Hematopoietic multipotent progenitor cell treated with erythropoietin and hydrocortisone succinate and interleukin-3 and kit ligand, for 17 days (in vitro differentiated cells): ENCODE results near the gene NLRP9.
"Not testable (repeated sequence)": the region's sequence is repeated elsewhere in the genome, so short reads cannot be mapped to it uniquely, and the experiment has no call there.

Source experiments
- DNase-seq: peaks from one replicate; pipeline ENCODE4 v3.0.0-alpha.2; 2015; ENCODE audit warnings: low spot score

NLRP9 gene

GRCh38 chr19:55738302-55738701 lies at the start of gene NLRP9:
NLRP9 (minus strand) TSS chr19:55738402; CDS start chr19:55738374, 28 bp downstream.
- DNase-seq, result no peak

GRCh38 chr19:55781112-55781511 lies 42.9 kb upstream of the NLRP9 start:
- no peak for DNase-seq

GRCh38 chr19:55778331-55778730 lies 40.1 kb upstream of the NLRP9 start:
- DNase-seq, result no peak

- DNase-seq, result no peak
Measured at GRCh38 chr19:55777528-55777927, 39.3 kb upstream of the NLRP9 start.

GRCh38 chr19:55769632-55770031 lies 31.4 kb upstream of the NLRP9 start:
- not testable (repeated sequence) for DNase-seq

GRCh38 chr19:55768818-55769217 lies 30.6 kb upstream of the NLRP9 start, which contains the start of gene RFPL4AL1:
RFPL4AL1 (plus strand) TSS chr19:55769118; CDS start chr19:55771805, 2,687 bp downstream.
- DNase-seq, result not testable (repeated sequence)

GRCh38 chr19:55766466-55766865 lies 28.3 kb upstream of the NLRP9 start:
- DNase-seq, result no peak

- DNase-seq, result not testable (repeated sequence)
Measured at GRCh38 chr19:55758797-55759196, 20.6 kb upstream of the NLRP9 start, which contains the start of gene RFPL4A. RFPL4A (plus strand) TSS chr19:55759097; CDS start chr19:55761801, 2,704 bp downstream.

GRCh38 chr19:55756808-55757207 lies 18.6 kb upstream of the NLRP9 start:
- not testable (repeated sequence) for DNase-seq

- DNase-seq, result no peak
Measured at GRCh38 chr19:55753401-55753800, 15.2 kb upstream of the NLRP9 start.

- DNase-seq, result no peak
Measured at GRCh38 chr19:55750715-55751114, 12.5 kb upstream of the NLRP9 start.

- not testable (repeated sequence) for DNase-seq
Measured at GRCh38 chr19:55730378-55730777, 7.8 kb downstream of the NLRP9 start.

- DNase-seq, result no peak
Measured at GRCh38 chr19:55723491-55723890, 14.7 kb downstream of the NLRP9 start.

- DNase-seq, result no peak
Measured at GRCh38 chr19:55720801-55721200, 17.4 kb downstream of the NLRP9 start.

- DNase-seq, result no peak
Measured at GRCh38 chr19:55720214-55720746, 17.9 kb downstream of the NLRP9 start.

GRCh38 chr19:55717879-55718711 lies 20.1 kb downstream of the NLRP9 start:
- not testable (repeated sequence) for DNase-seq

GRCh38 chr19:55717251-55717650 lies 21.0 kb downstream of the NLRP9 start:
- DNase-seq, result no peak

- no peak for DNase-seq
Measured at GRCh38 chr19:55716531-55716930, 21.7 kb downstream of the NLRP9 start.

GRCh38 chr19:55712804-55713631 lies 25.2 kb downstream of the NLRP9 start:
- no peak for DNase-seq

GRCh38 chr19:55711719-55712118 lies 26.5 kb downstream of the NLRP9 start:
- no peak for DNase-seq

- no peak for DNase-seq
Measured at GRCh38 chr19:55705972-55706371, 32.2 kb downstream of the NLRP9 start.

- DNase-seq, result no peak
Measured at GRCh38 chr19:55704494-55705245, 33.5 kb downstream of the NLRP9 start.
